Body of pancreas (tissue), 4 donors: Measurements from ENCODE around the gene FGF3. TPM values are rescaled to one million over a fixed set of nuclear protein-coding genes. Genes with fewer than 3 reads are reported as not detected.

ENCODE experiments used
- ATAC-seq: fragments of 150-250 bp; one replicate; pipeline ENCODE4 v1.9.1; 2016
- DNase-seq, 4 donors: peaks; one replicate each; pipeline ENCODE4 v3.0.0-alpha.2; 2019
- H3K27ac ChIP-seq, 4 donors: fragments of 200-600 bp; sonication (generic); 1 replicate in 3 of 4; 2 replicates in 1 of 4; pipeline versions ENCODE4 v1.5.1 to v1.6.1; 2016 to 2019; ENCODE audit warnings: mild to moderate bottlenecking in 1 of 4, mixed read lengths in 1 of 4, moderate library complexity in 1 of 4
- H3K27me3 ChIP-seq, 2 donors: fragments of 200-600 bp; sonication (generic); one replicate each; pipeline ENCODE4 v1.6.0; 2016; ENCODE audit warnings: mild to moderate bottlenecking in 1 of 2
- H3K36me3 ChIP-seq, 2 donors: fragments of 200-600 bp; sonication (generic); replicated peaks in 1 of 2; 2 replicates each; pipeline ENCODE4 v1.5.1; 2016; ENCODE audit warnings: low read depth in 2 of 2; ENCODE audit not compliant: insufficient read depth in 1 of 2
- H3K4me1 ChIP-seq: fragments of 200-600 bp; sonication (generic); one replicate; pipeline ENCODE4 v1.6.0; 2016
- H3K4me3 ChIP-seq, 2 donors: fragments of 200-600 bp; sonication (generic); 1 replicate in 1 of 2; 2 replicates in 1 of 2; pipeline ENCODE4 v1.5.1; 2016 to 2019
- H3K9me3 ChIP-seq, 3 donors: fragments of 200-600 bp; sonication (generic); 1 replicate in 2 of 3; 2 replicates in 1 of 3; pipeline ENCODE4 v1.5.1; 2016
- CTCF ChIP-seq, 7 experiments: fragments of 450-650 bp in 4 of 7; fragments of 200-600 bp in 3 of 7; sonication (generic) in 3 of 7; IDR thresholded peaks; one replicate each; pipeline ENCODE4 v1.5.1; 2016 to 2019; ENCODE audit warnings: antibody characterized with exemption in 7 of 7
- POLR2A ChIP-seq, 3 donors: fragments of 450-650 bp; IDR thresholded peaks; one replicate each; pipeline ENCODE4 v1.6.1; 2016; ENCODE audit warnings: antibody characterized with exemption in 3 of 3, mild to moderate bottlenecking in 2 of 3
- WGBS, 2 donors: methylation state at CpG; one replicate each; pipeline ENCODE4 v1.1.5; 2017; 5-methylcytosine and 5-hydroxymethylcytosine counted together
- intact Hi-C: fragments of 100-400 bp; cut with DNase I; formaldehyde crosslinking; loops from one replicate; pipeline ENCODE4 v1.15.1; 2023
- total RNA-seq, 2 donors: library from RNA; depleted of rRNA; stranded (reverse); fragments of >200 nt; gene quantifications; one replicate each; pipeline ENCODE4 v1.1.0, GENCODE V29; 2016

Gene FGF3
- total RNA-seq, 2 donors from 2014 or later, result not detected

DNA sequence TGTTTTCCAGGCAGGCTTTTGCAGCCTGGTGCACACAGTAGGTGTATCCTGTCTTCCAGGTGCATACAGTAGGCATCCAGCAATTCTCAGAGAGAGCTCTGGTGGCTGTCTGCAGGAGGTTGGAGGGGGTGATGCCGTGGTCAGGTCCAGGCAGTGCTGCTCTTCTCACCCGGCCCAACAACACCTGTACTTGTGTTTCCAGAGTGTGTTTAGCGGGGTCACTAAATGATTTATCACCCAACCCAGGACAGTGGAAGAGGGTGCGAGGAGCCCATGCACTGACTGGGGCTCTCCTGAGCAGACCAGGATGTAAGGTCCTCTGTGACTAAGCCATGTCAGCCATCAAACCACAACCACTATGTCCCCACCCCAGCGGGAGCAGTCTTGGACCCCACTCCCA, 18.6 kb upstream of the FGF3 start:
- intact Hi-C loops, result no loop called here
- no peak for ATAC-seq
- 85 to 86% methylated on average over 5 of the region's 5 CpGs for WGBS, 2 donors
- no peaks in the 10 kb centered on the region for H3K36me3 ChIP-seq
- no peaks in the 10 kb centered on the region for H3K9me3 ChIP-seq
- no peaks in the 10 kb centered on the region for H3K27me3 ChIP-seq
- H3K27ac ChIP-seq, result no peak overlapping the region
- no peaks in the 10 kb centered on the region for H3K4me1 ChIP-seq
- TF ChIP-seq POLR2A (IDR thresholded peaks at IDR 0.05) (no peak), CTCF (IDR thresholded peaks at IDR 0.05) (no peak)
- DNase-seq, result no peak
- H3K4me3 ChIP-seq, result no peak overlapping the region

- WGBS, 2 donors, result 80 to 88% methylated on average over 9 to 16 of the region's 17 CpGs
- Histone ChIP-seq H3K27me3 (no peaks in the 10 kb centered on the region), H3K27ac (no peak overlapping the region), H3K9me3 (no peaks in the 10 kb centered on the region), H3K4me3 (no peak overlapping the region), H3K36me3 (no peaks in the 10 kb centered on the region), H3K4me1 (no peaks in the 10 kb centered on the region)
- intact Hi-C loops, result no loop called here
- TF ChIP-seq POLR2A (IDR thresholded peaks at IDR 0.05) (no peak), CTCF (IDR thresholded peaks at IDR 0.05) (no peak)
- no peak for ATAC-seq
- no peak for DNase-seq
These were observed 17.2 kb upstream of the FGF3 start for GRCh38 chr11:69836401-69836800.

DNA sequence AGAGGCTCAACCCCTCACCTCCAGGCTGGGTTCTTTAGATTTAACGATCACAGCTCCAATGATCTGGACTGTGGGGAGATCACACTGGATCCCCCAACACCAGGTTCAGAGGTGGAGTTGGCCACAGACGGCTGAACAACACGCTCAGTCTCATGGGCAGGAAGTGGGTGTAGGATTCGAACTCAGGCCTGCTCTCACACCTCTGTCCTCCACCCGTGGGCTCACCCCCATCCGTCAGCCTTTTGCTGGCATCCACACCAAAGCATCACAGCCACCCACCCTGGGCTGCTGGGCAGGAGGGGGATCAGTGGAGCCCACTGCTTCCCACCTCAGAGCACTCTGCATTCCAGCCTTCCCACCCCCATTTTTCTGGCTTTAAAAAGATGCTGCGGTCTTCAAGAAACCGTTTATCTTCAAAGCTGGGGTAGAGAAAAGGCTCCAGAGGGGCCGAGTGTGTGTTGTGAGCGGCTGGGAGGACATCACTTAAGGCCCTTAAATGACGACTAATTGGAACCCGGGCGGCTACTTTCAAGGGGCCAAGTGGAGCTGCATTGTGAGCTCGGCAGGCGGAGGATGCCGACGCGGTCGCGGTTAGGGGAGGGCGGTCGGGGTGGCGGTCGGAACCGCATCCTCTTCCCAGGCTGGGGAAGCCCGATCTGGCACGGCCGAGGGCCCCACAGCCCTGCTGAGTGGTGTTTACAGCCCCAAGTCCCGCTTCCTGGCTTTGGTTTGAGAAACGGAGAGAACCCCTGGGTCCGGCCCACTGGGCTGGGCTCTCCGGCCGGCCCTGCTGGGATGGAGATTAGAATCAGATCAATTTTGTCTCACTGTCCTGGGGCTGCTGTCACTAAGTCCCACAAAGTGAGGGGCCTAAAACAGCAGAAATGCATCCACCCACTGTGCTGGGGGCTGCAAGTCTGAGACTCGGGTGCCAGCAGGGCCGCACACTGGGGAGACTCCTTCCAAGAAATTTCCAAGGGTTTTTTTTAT, 15.9 kb upstream of the FGF3 start:
- Histone ChIP-seq H3K27ac (no peak overlapping the region), H3K36me3 (no peaks in the 10 kb centered on the region), H3K9me3 (no peaks in the 10 kb centered on the region), H3K27me3 (no peaks in the 10 kb centered on the region), H3K4me3 (no peak overlapping the region), H3K4me1 (no peaks in the 10 kb centered on the region)
- intact Hi-C loops, result no loop called here
- DNase-seq (no peak), ATAC-seq (no peak)
- TF ChIP-seq CTCF (IDR thresholded peaks at IDR 0.05) (no peak), POLR2A (IDR thresholded peaks at IDR 0.05) (no peak)
- 32 to 35% methylated on average over 21 to 35 of the region's 35 CpGs for WGBS, 2 donors

- TF ChIP-seq CTCF (IDR thresholded peaks at IDR 0.05) (no peak), POLR2A (IDR thresholded peaks at IDR 0.05) (no peak)
- Histone ChIP-seq H3K36me3 (no peaks in the 10 kb centered on the region), H3K9me3 (no peaks in the 10 kb centered on the region), H3K27ac (no peak overlapping the region), H3K4me1 (no peaks in the 10 kb centered on the region), H3K4me3 (no peak overlapping the region), H3K27me3 (no peaks in the 10 kb centered on the region)
- ATAC-seq (no peak), DNase-seq (no peak)
- intact Hi-C loops, result no loop called here
- 65 to 76% methylated on average over 5 to 12 of the region's 12 CpGs for whole genome bisulfite sequencing, 2 donors
These were observed 15.0 kb upstream of the FGF3 start for GRCh38 chr11:69834251-69834650.
